ENCODE data around the gene SHISA6.

- TF ChIP-seq CTCF (IDR thresholded peaks at IDR 0.05; ENCODE audit: insufficient read depth, low read depth, low read length) (no peak), EZH2 (IDR thresholded peaks at IDR 0.05; ENCODE audit: insufficient read depth, low read length) (no peak)
These were observed 110.5 kb downstream of the SHISA6 start for GRCh38 chr17:11351479-11351878.

Measured in astrocyte (in vitro differentiated cells and primary cell).